SK-N-DZ (cell line): ENCODE measurements around the gene STAC.
"Not testable (repeated sequence)": the region's sequence is repeated elsewhere in the genome, so short reads cannot be mapped to it uniquely, and the experiment has no call there.

Experiments
- DNase-seq: peaks from one replicate; pipeline ENCODE4 v3.0.0-alpha.2; 2015; ENCODE audit warnings: low spot score

STAC gene

DNA sequence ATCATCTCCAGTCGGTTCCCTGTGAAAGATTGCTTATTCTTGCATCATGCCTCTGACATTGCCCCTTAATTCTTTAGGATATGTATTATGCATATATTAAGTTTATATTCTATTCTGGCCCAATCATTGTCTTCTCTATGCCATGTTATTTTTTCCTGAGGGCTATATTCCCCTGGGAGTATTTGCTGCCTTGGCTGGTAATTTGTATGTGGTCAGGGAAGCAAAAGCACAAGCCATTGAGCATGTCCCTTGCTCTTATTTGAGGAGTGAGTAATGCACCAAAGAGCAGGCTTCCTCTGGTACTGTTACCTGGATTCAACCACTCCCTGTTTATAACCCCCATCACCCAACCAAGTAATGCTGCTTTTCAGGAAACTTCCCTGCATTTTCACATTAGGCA lies 36.3 kb downstream of the STAC start:
- no peak for DNase-seq

DNA sequence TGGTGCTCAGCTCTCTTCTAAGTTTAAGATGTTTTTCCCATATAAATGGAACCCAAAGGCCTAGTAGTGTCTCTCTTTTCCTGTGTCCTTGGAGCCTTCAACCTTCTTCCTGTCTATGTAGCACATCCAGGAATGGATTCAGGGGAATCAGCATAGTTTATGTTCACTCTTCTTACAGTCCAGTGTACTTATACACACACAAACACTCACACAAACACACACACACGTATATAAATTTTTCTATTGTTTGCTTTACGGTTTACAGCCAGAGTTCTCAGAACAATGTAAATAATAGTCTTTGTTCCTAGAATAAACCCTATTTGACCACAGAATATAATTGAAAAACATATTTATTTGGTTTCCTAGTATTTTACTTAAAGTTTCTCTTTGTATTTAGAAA lies 36.9 kb downstream of the STAC start:
- no peak for DNase-seq

DNA sequence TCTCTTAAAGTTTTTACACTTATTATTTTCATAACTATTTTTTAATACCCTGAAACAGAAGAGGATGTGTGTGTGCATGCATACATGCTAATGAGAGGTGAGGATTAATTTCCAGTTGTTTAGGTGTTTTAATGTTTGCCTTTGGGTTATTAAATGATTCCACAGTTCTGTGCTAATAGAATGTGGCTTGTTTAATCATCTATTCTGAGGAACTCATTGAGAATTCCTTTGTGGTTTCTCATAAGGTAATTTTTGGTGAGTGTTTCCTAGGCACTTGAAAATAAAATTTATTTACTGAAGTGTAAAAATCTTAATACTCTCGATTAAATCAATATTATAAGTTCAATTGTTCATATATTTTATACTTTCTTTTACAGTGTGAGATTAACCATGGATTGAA lies 38.0 kb downstream of the STAC start:
- no peak for DNase-seq

DNA sequence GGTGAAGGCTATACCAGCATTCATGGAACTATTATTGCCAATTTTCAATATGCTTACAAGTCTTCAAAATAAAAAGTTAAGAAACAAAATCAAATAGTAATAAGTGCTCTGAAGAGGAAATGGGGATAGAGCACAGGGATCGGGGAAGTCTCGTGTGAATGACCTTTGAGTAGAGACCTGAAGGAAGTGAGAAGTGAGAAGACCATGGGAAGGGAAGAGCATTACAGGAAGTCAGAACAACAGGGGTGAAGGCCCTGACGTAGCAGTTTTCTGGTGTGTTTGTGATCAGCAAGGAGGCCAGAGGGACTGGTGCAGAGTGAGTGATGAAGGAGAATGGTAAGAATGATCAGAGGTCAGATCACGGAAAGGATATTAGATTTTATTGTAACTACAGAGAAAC lies 48.1 kb downstream of the STAC start:
- no peak for DNase-seq

DNA sequence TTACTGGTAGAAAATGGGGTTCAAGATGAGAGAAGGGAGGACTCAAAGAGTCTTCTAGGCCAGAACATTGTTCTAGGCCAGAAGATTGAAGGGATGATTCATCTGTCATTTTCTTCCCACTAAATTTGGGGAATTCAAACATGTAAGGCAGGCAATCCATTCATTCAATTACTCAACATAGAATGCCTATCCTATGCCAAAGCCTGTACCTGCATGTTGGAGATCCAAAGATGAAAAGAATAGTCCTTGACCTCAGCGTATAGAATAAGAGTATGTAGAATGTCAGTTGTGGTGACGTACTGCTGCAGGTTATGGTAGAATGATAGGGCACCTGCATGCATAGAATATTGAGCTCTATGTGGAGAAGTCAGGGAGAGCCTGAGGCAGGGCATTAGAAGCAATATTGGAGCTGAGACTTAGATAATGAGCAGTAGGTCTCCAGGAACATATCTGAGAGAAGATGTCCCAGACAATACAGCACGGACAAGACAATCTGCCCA lies 49.7 kb downstream of the STAC start:
- DNase-seq, result no peak

DNA sequence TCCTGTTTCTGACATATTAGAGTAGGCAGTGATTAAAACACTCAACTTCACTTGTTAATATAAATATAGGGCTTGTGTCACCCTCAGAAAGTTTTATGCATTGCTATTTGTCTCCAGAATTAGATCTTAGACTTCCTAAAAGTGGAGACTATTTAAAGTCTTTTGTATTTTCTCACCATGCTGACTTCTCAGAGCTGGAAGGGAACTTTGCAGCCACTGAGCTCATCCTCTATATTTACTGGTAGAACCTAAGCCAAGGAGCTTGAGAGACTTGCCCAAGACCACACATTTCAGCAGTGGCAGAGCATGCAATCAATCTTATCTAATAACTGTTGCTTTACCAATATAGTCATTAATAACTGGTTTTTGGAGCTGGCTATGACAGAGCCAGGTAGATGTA lies 53.2 kb downstream of the STAC start:
- no peak for DNase-seq

DNA sequence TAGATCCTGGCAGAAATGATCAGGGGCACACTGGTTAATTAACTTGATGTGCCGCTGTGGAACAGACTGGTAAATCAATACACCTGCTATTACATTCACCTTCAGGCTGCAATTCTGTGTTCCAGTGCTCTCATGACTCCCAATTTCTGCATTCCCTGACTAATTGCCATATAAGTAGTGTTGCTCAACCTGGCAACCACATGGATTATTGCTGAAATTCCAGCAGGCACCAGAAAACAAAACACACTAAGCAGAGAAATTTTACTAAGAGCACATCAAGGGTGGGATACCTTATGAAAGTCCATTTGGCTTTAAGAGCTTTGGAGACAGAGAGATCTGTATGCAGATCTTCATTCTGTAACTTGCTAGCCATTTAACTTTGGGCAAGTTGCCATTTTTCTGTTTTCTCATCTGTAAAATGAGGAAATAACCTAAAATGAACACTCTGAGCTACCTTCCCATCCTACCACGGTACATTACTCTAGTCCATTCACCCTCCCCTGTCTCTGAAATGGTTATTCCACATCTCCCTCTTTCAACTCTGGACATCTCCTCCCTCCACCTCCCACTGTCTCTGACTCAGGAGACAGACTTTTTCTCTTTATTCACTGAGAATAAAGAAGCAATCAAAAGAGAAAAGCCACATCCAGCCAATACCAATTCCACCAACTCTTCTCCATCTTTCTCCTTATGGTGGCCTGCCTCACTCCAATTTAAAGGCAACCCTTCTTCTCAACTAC lies 54.6 kb downstream of the STAC start:
- no peak for DNase-seq

DNA sequence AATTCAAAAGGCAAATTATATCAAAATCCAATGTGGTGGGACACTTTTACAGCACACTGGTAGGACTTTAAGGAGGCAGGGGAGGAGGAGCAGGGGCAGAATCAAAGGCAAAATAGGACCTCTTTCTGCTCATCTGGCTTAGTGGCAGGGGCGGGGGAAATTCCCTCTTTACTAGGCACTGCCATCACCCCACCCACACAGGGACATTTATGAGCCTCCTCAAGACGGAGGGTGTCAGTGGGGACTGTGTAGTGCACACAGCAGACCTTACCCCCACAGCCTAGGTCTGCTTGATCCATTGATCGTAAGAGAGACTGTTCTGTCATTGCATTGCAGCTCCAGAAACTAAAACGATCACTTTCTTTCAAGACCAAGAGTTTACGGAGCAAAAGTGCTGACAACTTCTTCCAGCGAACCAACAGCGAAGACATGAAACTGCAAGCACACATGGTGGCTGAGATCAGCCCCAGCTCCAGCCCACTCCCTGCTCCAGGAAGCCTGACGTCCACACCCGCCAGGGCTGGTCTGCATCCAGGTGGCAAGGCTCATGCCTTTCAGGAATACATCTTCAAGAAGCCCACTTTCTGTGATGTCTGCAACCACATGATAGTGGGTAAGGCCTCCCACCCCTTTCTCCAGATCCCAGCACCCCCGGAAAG lies 62.9 kb downstream of the STAC start:
- no peak for DNase-seq

DNA sequence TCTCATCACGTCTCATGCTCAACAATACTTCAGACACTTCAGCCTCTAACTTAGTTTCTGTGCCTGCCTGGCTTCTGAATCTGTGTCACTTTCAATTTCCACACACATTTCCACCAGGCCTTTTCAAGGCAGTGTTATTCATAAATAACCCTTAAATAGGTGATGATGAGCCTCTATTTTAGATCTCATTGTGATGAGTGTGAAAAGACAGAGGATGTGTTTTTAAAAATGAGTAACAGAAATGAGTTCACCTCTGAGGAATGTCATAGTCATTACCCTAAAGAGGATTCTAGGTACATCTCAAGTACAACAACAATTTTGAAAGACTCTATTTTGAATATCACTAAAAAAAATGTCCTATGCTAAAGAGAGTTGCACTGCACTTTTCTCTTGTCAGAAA lies 64.6 kb downstream of the STAC start:
- no peak for DNase-seq

DNA sequence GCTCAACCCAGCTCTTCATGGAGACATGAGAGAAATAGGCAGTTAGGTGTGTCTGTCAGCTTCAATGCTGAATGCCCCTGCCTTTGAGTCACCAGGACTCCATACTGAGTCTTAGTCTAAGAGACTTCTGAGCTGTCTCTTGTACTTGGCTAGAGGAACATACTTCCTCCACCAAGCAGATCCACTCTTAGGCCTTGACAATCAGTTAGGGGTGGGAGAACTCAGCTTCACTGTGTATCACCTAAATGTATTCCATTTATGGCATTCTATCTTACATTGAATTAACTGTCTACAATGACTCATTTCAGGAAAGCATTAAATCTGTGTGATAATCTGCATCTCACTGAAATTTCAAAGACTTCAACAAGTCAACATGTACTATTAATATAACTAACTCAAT lies 66.0 kb downstream of the STAC start:
- DNase-seq, result no peak

DNA sequence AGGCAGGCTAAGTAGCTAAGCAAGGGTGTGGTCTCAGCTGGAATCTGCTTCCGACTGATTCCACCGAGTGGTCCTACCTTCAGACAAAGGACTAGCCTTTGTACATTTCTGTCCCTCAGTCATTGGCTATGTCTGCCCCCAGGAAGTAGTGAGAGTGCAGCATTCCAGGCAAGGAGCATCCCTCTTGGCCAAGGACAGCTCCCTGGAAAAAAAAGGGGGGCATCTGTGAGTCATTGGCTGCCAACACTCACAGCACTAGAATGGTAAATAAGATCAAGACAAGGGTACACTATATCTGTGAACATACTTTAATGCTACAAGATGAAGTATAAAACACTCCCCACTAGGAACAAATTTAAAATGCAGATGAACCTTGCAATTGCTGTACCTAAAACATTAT lies 66.8 kb downstream of the STAC start:
- no peak for DNase-seq

DNA sequence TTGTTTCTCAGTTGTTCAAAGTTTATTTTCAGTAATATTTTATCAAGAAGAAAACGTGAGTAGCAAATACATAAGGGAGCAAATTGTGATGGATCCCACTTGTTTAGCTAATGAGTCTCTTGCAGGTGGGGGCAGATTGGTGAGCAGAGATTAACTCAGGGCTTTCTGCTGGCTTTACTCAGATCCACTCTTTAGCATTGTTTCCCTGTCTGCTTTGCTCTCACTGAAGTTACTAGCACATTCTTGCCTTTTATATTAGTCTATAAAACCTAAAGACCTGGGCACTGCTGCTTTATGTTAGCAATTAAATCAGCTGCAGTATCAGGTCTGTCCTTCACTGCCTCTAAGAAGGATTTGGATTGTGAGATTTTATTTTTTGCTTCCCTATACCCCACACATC lies 71.5 kb downstream of the STAC start:
- DNase-seq, result no peak

DNA sequence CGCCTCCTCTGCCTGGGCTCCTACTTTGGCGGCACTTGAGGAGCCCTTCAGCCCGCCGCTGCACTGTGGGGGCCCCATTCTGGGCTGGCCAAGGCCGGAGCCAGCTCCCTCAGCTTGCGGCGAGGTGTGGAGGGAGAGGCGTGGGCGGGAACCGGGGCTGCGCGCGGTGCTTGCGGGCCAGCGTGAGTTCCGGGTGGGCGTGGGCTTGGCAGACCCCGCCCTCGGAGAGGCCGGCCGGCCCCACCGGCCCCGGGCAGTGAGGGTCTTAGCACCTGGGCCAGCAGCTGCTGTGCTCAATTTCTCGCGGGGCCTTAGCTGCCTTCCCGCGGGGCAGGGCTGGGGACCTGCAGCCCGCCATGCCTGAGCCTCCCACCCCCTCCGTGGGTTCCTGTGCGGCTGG lies 72.9 kb downstream of the STAC start:
- not testable (repeated sequence) for DNase-seq

DNA sequence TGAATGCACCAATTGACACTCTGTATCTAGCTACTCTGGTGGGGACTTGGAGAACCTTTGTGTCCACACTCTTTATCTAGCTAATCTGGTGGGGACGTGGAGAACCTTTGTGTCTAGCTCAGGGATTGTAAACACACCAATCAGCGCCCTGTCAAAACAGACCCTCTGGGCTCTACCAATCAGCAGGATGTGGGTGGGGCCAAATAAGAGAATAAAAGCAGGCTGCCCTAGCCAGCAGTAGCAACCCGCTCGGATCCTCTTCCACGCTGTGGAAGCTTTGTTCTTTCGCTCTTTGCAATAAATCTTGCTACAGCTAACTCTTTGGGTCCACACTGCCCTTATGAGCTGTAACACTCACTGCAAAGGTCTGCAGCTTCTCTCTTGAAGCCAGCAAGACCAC lies 73.6 kb downstream of the STAC start:
- DNase-seq, result not testable (repeated sequence)

DNA sequence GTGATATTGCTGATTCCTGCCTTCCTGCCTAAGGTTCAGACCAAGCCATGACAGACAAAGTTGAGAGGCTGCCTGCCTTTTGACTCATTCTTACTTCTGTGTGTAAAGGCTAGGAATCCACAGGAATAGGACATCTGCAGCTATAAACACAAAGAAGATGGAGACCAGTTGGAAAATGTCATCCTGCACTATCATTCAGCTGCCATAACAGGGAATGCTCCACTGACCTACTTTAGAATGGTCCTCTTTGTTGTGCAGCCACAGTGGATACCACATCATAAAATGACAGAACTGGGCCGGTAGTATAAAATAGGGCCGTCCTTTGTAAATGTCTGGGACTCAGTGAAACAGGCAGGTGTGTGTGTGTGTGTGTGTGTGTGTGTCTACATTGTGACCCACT lies 75.1 kb downstream of the STAC start:
- no peak for DNase-seq

DNA sequence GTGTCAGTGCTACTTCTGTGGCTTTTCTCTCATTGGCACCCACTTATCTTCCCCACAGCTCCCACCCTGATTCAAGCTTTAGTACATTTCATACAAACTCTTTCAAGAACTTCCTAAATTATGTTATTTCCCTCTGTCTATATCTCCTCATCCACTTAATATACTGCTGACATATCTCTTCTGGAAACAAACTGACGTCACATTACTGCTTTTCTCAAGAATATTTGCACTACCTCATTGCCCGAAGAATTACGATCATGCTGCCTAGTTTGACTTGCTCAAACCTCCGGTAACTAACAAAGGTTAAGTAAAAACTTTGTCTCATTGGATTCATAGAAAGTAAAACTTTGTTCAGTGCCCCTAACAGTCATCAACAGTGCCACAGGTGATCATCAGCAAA lies 76.5 kb downstream of the STAC start:
- no peak for DNase-seq

DNA sequence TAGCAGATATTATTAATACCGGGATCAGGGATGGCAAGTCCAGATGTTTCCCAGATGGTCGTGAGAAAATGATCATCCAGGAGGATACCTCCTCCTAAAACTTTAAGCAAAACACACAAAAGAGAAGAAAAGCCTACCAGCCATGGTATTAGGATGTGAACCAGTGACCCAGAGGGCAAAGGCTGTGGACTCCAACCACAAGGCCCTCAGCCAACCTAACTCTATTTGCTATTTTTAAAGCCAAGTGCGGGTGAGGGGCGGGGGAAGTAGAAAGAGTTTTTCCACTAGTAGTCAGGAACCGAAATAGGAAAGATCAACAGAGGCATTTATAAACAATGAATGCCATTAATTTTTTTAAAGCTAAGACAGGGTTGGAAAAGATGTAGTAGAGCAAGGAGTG lies 77.4 kb downstream of the STAC start:
- DNase-seq, result no peak

DNA sequence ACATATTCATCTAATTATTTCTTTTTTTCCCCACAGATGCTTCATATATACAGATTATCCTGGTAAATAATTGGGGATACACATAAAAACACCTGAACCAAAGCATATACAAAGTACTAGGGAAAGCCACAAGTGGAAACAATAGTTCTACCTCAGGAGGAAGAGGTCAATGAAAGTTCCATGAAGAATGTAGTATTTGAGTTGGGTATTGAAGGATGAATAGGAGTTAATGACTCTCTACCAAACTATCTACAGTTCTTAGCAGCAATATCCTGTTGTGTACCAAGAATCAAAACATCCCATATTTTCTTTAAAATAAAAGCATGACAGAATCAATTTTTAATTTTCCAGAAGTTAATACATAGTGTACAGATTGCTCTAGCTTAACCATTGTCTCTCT lies 78.9 kb downstream of the STAC start:
- DNase-seq, result no peak

DNA sequence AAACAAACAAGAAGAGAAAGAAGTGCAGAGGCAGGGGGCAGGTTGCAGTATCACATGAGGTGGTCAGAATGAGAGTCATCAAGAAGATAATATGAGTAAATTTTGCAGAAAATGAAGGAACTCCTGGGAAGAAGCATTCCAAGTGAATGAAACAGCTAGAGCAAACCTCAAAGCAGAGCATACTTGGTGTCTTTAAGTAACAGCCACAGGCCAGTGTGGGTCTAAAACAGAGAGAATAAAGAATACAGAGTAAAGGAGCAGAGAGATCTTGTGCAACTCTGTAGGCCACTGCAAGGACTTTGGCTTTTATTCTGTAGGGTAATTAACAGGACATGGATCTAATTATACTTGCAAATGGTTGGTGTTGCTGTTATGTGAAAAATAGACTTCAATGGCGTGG lies 81.3 kb downstream of the STAC start:
- no peak for DNase-seq

DNA sequence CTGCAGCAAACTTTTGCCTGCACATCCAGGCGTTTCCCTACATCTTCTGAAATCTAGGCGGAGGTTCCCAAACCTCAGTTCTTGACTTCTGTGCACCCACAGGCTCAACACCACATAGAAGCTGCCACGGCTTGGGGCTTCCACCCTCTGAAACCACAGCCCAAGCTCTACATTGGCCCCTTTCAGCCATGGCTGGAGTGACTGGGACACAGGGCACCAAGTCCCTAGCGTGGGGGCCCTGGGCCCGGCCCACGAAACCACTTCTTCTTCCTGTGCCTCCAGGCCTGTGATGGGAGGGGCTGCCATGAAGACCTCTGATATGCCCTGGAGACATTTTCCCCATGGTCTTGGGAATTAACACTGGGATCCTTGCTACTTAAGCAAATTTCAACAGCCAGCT lies 91.7 kb downstream of the STAC start:
- not testable (repeated sequence) for DNase-seq

DNA sequence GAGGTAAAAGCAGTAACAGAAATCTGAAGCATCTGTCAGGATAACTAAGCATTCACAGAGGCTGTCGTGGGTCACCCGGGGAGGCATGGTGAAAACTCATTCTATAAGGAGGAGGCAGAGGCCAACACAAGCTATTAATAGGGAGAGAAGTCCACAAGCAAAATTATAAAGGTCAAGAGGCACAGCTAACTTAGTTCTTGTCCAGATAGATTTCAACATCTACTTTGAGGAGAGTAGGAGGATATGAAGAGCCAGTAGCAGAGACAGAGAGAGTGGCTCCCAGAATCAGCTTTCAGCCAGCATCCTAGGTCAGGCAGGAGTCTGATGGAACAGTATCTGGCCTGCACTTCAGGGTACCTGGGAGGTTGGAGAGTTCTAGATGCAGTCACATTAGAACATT lies 95.3 kb downstream of the STAC start:
- no peak for DNase-seq

DNA sequence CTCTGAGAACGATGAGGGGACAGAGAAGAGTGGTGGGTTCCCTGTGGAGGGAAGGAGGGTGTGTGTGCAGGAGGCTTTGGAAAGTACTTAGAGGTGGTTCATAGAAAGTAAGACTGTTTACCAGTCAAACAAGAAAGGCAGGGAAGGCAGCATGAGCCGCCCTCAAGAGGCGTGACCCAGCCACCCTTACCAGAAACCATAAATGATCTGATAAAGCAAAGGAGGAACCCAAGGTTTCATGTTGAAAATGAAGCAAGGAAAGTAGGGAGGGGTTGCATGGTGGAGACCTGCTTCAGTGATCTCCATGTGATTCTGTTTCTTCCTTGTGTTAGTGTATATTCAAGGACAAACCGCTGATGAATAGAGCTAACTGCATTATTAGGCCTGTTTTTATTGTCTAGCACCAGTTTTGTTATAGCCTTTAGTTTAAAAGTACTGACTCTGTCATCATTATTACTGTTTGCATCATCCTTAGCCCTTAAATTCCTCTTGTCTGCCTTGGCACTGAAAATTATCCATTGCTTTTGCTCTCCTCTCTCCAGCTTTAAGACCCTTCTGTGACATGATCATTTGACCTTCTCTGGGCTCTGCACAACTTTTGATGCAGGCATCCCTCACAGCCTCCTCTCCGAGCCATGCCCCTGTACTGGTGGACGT lies 96.1 kb downstream of the STAC start:
- DNase-seq, result no peak

DNA sequence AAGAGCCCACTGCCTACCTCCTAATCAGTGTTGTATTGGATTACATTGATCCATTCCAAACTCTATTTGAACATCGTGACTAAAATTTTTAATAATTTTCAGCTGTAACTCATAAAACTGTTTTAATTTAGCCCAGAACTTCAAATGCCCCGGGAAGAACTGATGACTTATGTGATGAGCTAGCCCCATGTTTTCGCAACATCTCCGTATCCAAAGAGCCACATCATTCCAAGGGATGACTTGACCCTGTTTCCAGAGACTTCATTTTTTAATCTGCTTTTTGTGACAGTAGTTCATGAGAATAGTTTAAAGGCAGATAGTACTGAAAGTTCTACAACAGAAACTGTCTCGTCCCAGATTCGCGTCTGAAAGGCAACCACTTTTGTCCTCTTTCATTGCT lies 97.4 kb downstream of the STAC start:
- no peak for DNase-seq
